HepG2 (cell line): ENCODE results near the gene CD72. TPM values are rescaled to one million over a fixed set of nuclear protein-coding genes. Genes with fewer than 3 reads are reported as not detected.

Source experiments
- ATAC-seq: fragments of 200-7000 bp; cut with Tn5 transposase; 3 replicates; pipeline ENCODE4 v1.9.1; 2020; ENCODE audit warnings: mild to moderate bottlenecking, moderate library complexity
- BruUV-seq: library from RNA; stranded (reverse); fragments of 400-500 nt; replicated peaks from 2 replicates; lab custom pipeline; 2021; lab: Mats Ljungman, UMichigan
- CTCF ChIA-PET: fragments of 300-600 bp; formaldehyde crosslinking; extraction: SDS; loops from one replicate; lab custom pipeline; 2021; ENCODE audit warnings: low total read pairs, inconsistent platforms, low intra/inter-chr PET ratio; lab: Yijun Ruan, JAX
- POLR2A ChIA-PET: fragments of 350-600 bp; sonication (Branson Sonifier 250); formaldehyde crosslinking; loops from one replicate; lab custom pipeline; 2020; ENCODE audit warnings: antibody characterized with exemption, inconsistent platforms; lab: Yijun Ruan, JAX
- DNase-seq: peaks from one replicate; pipeline ENCODE4 v3.0.0-alpha.2; 2015; ENCODE audit warnings: low spot score
- FAIRE-seq: peaks from 3 replicates; lab custom pipeline; 2011; peaks lifted over from hg19 to GRCh38; lab: Jason Lieb, UNC
- H2AFZ ChIP-seq: one replicate; pipeline ENCODE4 v1.6.1; 2011; ENCODE audit warnings: low read length, inconsistent platforms
- H3K27ac ChIP-seq: fragments of 300-600 bp; 3 replicates; pipeline ENCODE4 v1.8.0; 2011; ENCODE audit warnings: mixed run types, mild to moderate bottlenecking, mixed read lengths, low read length, inconsistent platforms; ENCODE audit not compliant: insufficient read depth; ENCODE audit errors: extremely low read length
- H3K27me3 ChIP-seq, 2 experiments: fragments of 200-600 bp in 1 of 2; 2 replicates in 1 of 2; 3 replicates in 1 of 2; pipeline versions ENCODE4 v1.6.0 to v1.8.0; 2011; ENCODE audit warnings: low read length in 2 of 2, mild to moderate bottlenecking in 2 of 2, moderate library complexity in 2 of 2, inconsistent platforms in 1 of 2; ENCODE audit not compliant: insufficient read depth in 2 of 2, control insufficient read depth in 1 of 2
- H3K36me3 ChIP-seq, 2 experiments: fragments of 200-600 bp in 1 of 2; replicated peaks in 1 of 2; 2 replicates in 1 of 2; 3 replicates in 1 of 2; pipeline versions ENCODE4 v1.5.1 to v1.8.0; 2011; ENCODE audit warnings: low read length in 2 of 2, inconsistent platforms in 1 of 2; ENCODE audit not compliant: insufficient read depth in 2 of 2, control insufficient read depth in 1 of 2
- H3K4me1 ChIP-seq: 2 replicates; pipeline ENCODE4 v1.5.1; 2012; ENCODE audit warnings: low read length, inconsistent platforms; ENCODE audit not compliant: insufficient read depth
- H3K4me2 ChIP-seq: 2 replicates; pipeline ENCODE4 v1.6.0; 2011; ENCODE audit warnings: low read depth, low read length, inconsistent platforms
- H3K4me3 ChIP-seq, 3 experiments: fragments of 200-600 bp in 1 of 3; sonication (generic), shearing (Covaris generic) in 1 of 3; replicated peaks in 1 of 3; 2 replicates each; pipeline ENCODE4 v1.5.1; 2011 to 2016; ENCODE audit warnings: low read length in 3 of 3, inconsistent platforms in 2 of 3, low read depth in 2 of 3, mild to moderate bottlenecking in 2 of 3, control low read depth in 1 of 3, mixed read lengths in 1 of 3; ENCODE audit not compliant: insufficient read depth in 1 of 3
- H3K79me2 ChIP-seq: one replicate; pipeline ENCODE4 v1.6.1; 2011; ENCODE audit warnings: low read length, inconsistent platforms; ENCODE audit not compliant: insufficient read depth
- H3K9ac ChIP-seq: 2 replicates; pipeline ENCODE4 v1.6.0; 2011; ENCODE audit warnings: mild to moderate bottlenecking, low read depth, low read length, inconsistent platforms; ENCODE audit not compliant: insufficient read depth
- H3K9me3 ChIP-seq: 2 replicates; pipeline ENCODE4 v1.5.1; 2012; ENCODE audit warnings: mild to moderate bottlenecking, low read length
- H4K20me1 ChIP-seq: 2 replicates; pipeline ENCODE4 v1.6.0; 2011; ENCODE audit warnings: inconsistent platforms, mild to moderate bottlenecking, low read length, moderate library complexity; ENCODE audit not compliant: insufficient read depth
- E2F1 ChIP-seq: sonication (generic); formaldehyde crosslinking; IDR thresholded peaks from 2 replicates; pipeline ENCODE4 v1.5.0; 2020; ENCODE audit warnings: missing genetic modification reagents
- ELK4 ChIP-seq: sonication (generic); formaldehyde crosslinking; IDR thresholded peaks from 2 replicates; pipeline ENCODE4 v1.9.0; 2021; ENCODE audit warnings: missing genetic modification reagents, borderline replicate concordance
- HNF4G ChIP-seq, 2 experiments: sonication (generic) in 1 of 2; formaldehyde crosslinking in 1 of 2; IDR thresholded peaks; 2 replicates each; pipeline versions ENCODE4 v1.4.0 to v1.6.1; 2011 to 2020; ENCODE audit warnings: borderline replicate concordance in 2 of 2, low read depth in 2 of 2, mild to moderate bottlenecking in 2 of 2, low read length in 1 of 2, missing genetic modification reagents in 1 of 2, moderate library complexity in 1 of 2
- KDM4B ChIP-seq: sonication (generic); formaldehyde crosslinking; IDR thresholded peaks from 2 replicates; pipeline ENCODE4 v1.4.0; 2020; ENCODE audit warnings: missing genetic modification reagents
- MTERF4 ChIP-seq: sonication (generic); formaldehyde crosslinking; IDR thresholded peaks from 2 replicates; pipeline ENCODE4 v1.8.0; 2023; ENCODE audit warnings: mild to moderate bottlenecking, missing genetic modification reagents
- YEATS4 ChIP-seq: sonication (generic); formaldehyde crosslinking; IDR thresholded peaks from 2 replicates; pipeline ENCODE4 v1.4.0; 2020; ENCODE audit warnings: missing genetic modification reagents, borderline replicate concordance
- ZNF20 ChIP-seq: sonication (generic); formaldehyde crosslinking; IDR thresholded peaks from 2 replicates; pipeline ENCODE4 v1.4.0; 2020; ENCODE audit warnings: mild to moderate bottlenecking, moderate library complexity, missing genetic modification reagents
- ZNF430 ChIP-seq: sonication (generic); formaldehyde crosslinking; IDR thresholded peaks from 2 replicates; pipeline ENCODE4 v1.9.0; 2021; ENCODE audit warnings: mild to moderate bottlenecking, missing genetic modification reagents
- ZNF598 ChIP-seq: sonication (generic); formaldehyde crosslinking; IDR thresholded peaks from 2 replicates; pipeline ENCODE4 v1.5.1; 2020; ENCODE audit warnings: mild to moderate bottlenecking, missing genetic modification reagents, borderline replicate concordance
- ZNF781 ChIP-seq: sonication (generic); formaldehyde crosslinking; IDR thresholded peaks from 2 replicates; pipeline ENCODE4 v1.5.1; 2020; ENCODE audit warnings: borderline replicate concordance, mild to moderate bottlenecking, missing genetic modification reagents; ENCODE audit errors: not compliant biosample characterization
- WGBS: methylation state at CpG from one replicate; pipeline ENCODE4 v1.1.6; 2017; ENCODE audit warnings: low lambda C conversion rate; 5-methylcytosine and 5-hydroxymethylcytosine counted together
- in situ Hi-C: cut with HindIII; loops from 2 replicates; pipeline ENCODE4 v1.10.0; 2017; ENCODE audit warnings: low pct_unique_long_range_greater_than_20kb; ENCODE audit not compliant: extremely low pct_ligation_motif_present
- intact Hi-C: fragments of 100-400 bp; cut with micrococcal nuclease; formaldehyde crosslinking; loops from one replicate; pipeline ENCODE4 v1.10.0; 2022; ENCODE audit not compliant: unreplicated experiment
- polyA plus RNA-seq, 8 experiments: library from polyadenylated mRNA; depleted of rRNA in 3 of 8; stranded (reverse) in 7 of 8; unstranded in 1 of 8; fragments of >200 nt; fragmentation: Illumina TruSeq in 4 of 8; extraction: Trizol in 4 of 8; gene quantifications; 2 replicates each; pipeline versions ENCODE4 v1.2.1 to v1.2.3, GENCODE V29; 2011 to 2016; ENCODE audit warnings: low read depth in 4 of 8, missing spikeins in 1 of 8, mixed read lengths in 1 of 8; ENCODE audit not compliant: insufficient read depth in 1 of 8
- total RNA-seq, 5 experiments: library from RNA; depleted of rRNA; stranded (reverse); fragments of >200 nt; fragmentation: Illumina TruSeq; extraction: Trizol; gene quantifications; 2 replicates each; pipeline ENCODE4 v1.2.3, GENCODE V29; 2016; ENCODE audit warnings: low read depth in 1 of 5

Gene CD72
- total and polyA plus RNA-seq, 2 of the 13 experiments (the other 11 are each of a cell fraction or from before 2014, with no cell fraction given) = 0.18 to 1.1 TPM

GRCh38 chr9:35617548-35617947, 665 bp downstream of the CD72 start:
- no peak for DNase-seq
- FAIRE-seq = no peak
- no peak overlapping the region for H3K27ac ChIP-seq
- H3K4me3 ChIP-seq = no peak overlapping the region
- no TSS peak for BruUV-seq
- intact Hi-C loops = no loop called here
- H4K20me1 ChIP-seq = no peaks in the 10 kb centered on the region
- 38% methylated on average over 8 of the region's 8 CpGs for WGBS
- no peak overlapping the region for H3K9ac ChIP-seq
- peaks cover 3 to 64% of the 10 kb centered on the region in 2 experiments; a peak in 3 of 5 replicates for H3K27me3 ChIP-seq
- H3K79me2 ChIP-seq = no peaks in the 10 kb centered on the region
- H3K36me3 ChIP-seq = no peaks in the 10 kb centered on the region
- H3K9me3 ChIP-seq = no peaks in the 10 kb centered on the region
- no peak for TF ChIP-seq YEATS4
- TF ChIP-seq ZNF598 (CRISPR knock-in tag) = no peak
- no peak for TF ChIP-seq ZNF20 (CRISPR knock-in tag)
- no peak for TF ChIP-seq ELK4 (CRISPR knock-in tag)
- no peak for TF ChIP-seq ZNF781 (CRISPR knock-in tag)
- TF ChIP-seq ZNF430 (CRISPR knock-in tag) = no peak
- TF ChIP-seq KDM4B (CRISPR knock-in tag) = no peak
- TF ChIP-seq MTERF4 (CRISPR knock-in tag) = no peak
- no peak for TF ChIP-seq E2F1 (CRISPR knock-in tag)
- no peak for TF ChIP-seq HNF4G (IDR thresholded peaks at IDR 0.05; ENCODE audit: borderline replicate concordance, low read depth, low read length)
- TF ChIP-seq HNF4G (CRISPR knock-in tag; IDR thresholded peaks at IDR 0.05; ENCODE audit: borderline replicate concordance, low read depth) = no peak
- H3K4me1 ChIP-seq = no peaks in the 10 kb centered on the region
- POLR2A ChIA-PET = no interaction called here
- in situ Hi-C loops = no loop called here
- no peak for ATAC-seq
- no peak overlapping the region for H3K4me2 ChIP-seq
- H2AFZ ChIP-seq = no peak overlapping the region
- CTCF ChIA-PET = no interaction called here
